Keratinocyte (primary cell): ENCODE measurements around the gene PARD3B.

Source experiments
- CTCF ChIP-seq, 3 experiments: IDR thresholded peaks in 1 of 3; conservative IDR thresholded peaks in 1 of 3; optimal IDR thresholded peaks in 1 of 3; 2 replicates in 2 of 3; 3 replicates in 1 of 3; pipeline versions ENCODE3 to v1.5.1; 2011; ENCODE audit warnings: low read length in 3 of 3, mild to moderate bottlenecking in 3 of 3, moderate library complexity in 2 of 3, control low read depth in 1 of 3, inconsistent platforms in 1 of 3; ENCODE audit not compliant: insufficient read depth in 2 of 3; ENCODE audit errors: extremely low read depth in 1 of 3
- EZH2 ChIP-seq: IDR thresholded peaks from one replicate; pipeline ENCODE4 v1.6.1; 2012; ENCODE audit warnings: inconsistent platforms, mild to moderate bottlenecking, low read length, moderate library complexity

GRCh38 chr2:205343103-205343502 is 797.8 kb downstream of the PARD3B start:
- TF ChIP-seq CTCF (optimal IDR thresholded peaks at IDR 0.05 in 1 of 3, IDR thresholded peaks at IDR 0.05 in 1 of 3, conservative IDR thresholded peaks at IDR 0.05 in 1 of 3; ENCODE audit: extremely low read depth in 1 of 3, insufficient read depth in 2 of 3, low read length in 3 of 3) (no peak), EZH2 (no peak)
